IMR-90 (cell line): Measurements from ENCODE around the gene CD19. TPM values are rescaled to one million over a fixed set of nuclear protein-coding genes. Genes with fewer than 3 reads are reported as not detected.

Experiments used
- ATAC-seq: fragments of 200-7000 bp; cut with Tn5 transposase; 2 replicates; pipeline ENCODE4 v1.9.1; 2020; ENCODE audit warnings: low read depth, mild to moderate bottlenecking, moderate library complexity
- BruUV-seq: library from RNA; stranded (reverse); fragments of 400-500 nt; replicated peaks from 2 replicates; lab custom pipeline; 2021; lab: Mats Ljungman, UMichigan
- CTCF ChIA-PET: fragments of 300-600 bp; formaldehyde crosslinking; extraction: SDS; loops from one replicate; lab custom pipeline; 2021; ENCODE audit warnings: antibody characterized with exemption; lab: Yijun Ruan, JAX
- POLR2A ChIA-PET: fragments of 300-600 bp; sonication (Branson Sonifier 250); formaldehyde crosslinking; loops from one replicate; lab custom pipeline; 2022; ENCODE audit warnings: antibody characterized with exemption; ENCODE audit not compliant: unreplicated experiment; lab: Charles Lee
- DNase-seq: peaks from one replicate; pipeline ENCODE4 v3.0.0; 2013
- H2AFZ ChIP-seq: replicated peaks from 2 replicates; pipeline ENCODE3; 2013; ENCODE audit warnings: low read length, mild to moderate bottlenecking; ENCODE audit not compliant: poor library complexity
- H2AK5ac ChIP-seq: 2 replicates; pipeline ENCODE4 v1.6.1; 2013; ENCODE audit warnings: low read depth, low read length, inconsistent platforms
- H2AK9ac ChIP-seq: replicated peaks from 2 replicates; pipeline ENCODE3; 2013; ENCODE audit warnings: mild to moderate bottlenecking, low read depth, low read length, moderate library complexity; ENCODE audit not compliant: poor library complexity
- H2BK120ac ChIP-seq: 2 replicates; pipeline ENCODE4 v1.6.1; 2013; ENCODE audit warnings: low read depth, low read length, inconsistent platforms
- H2BK15ac ChIP-seq: 3 replicates; pipeline ENCODE4 v1.6.1; 2013; ENCODE audit warnings: low read depth, low read length, inconsistent platforms
- H2BK20ac ChIP-seq: 2 replicates; pipeline ENCODE4 v1.6.1; 2013; ENCODE audit warnings: low read depth, mild to moderate bottlenecking, inconsistent platforms, low read length, moderate library complexity
- H2BK5ac ChIP-seq: 2 replicates; pipeline ENCODE4 v1.6.1; 2013; ENCODE audit warnings: mild to moderate bottlenecking, low read depth, low read length, inconsistent platforms; ENCODE audit not compliant: poor library complexity, severe bottlenecking
- H3K14ac ChIP-seq: replicated peaks from 2 replicates; pipeline ENCODE4 v1.6.1; 2013; ENCODE audit warnings: low read depth, low read length, inconsistent platforms
- H3K18ac ChIP-seq: 2 replicates; pipeline ENCODE4 v1.6.1; 2013; ENCODE audit warnings: low read depth, low read length, control low read depth
- H3K23ac ChIP-seq: 2 replicates; pipeline ENCODE4 v1.6.1; 2013; ENCODE audit warnings: low read depth, low read length, inconsistent platforms
- H3K27ac ChIP-seq: 2 replicates; pipeline ENCODE4 v1.5.1; 2013; ENCODE audit warnings: mild to moderate bottlenecking, control low read depth, low read length; ENCODE audit not compliant: insufficient read depth
- H3K27me3 ChIP-seq: 2 replicates; pipeline ENCODE4 v1.6.1; 2013; ENCODE audit warnings: low read length; ENCODE audit not compliant: control insufficient read depth, insufficient read depth
- H3K36me3 ChIP-seq: 2 replicates; pipeline ENCODE4 v1.6.1; 2013; ENCODE audit warnings: low read length, mixed read lengths; ENCODE audit not compliant: control insufficient read depth, insufficient read depth
- H3K4ac ChIP-seq: 2 replicates; pipeline ENCODE4 v1.6.1; 2013; ENCODE audit warnings: low read depth, low read length, inconsistent platforms
- H3K4me1 ChIP-seq: 2 replicates; pipeline ENCODE4 v1.6.1; 2013; ENCODE audit warnings: low read length, mixed read lengths; ENCODE audit not compliant: control insufficient read depth, insufficient read depth
- H3K4me2 ChIP-seq: 2 replicates; pipeline ENCODE4 v1.6.1; 2013; ENCODE audit warnings: low read depth, mild to moderate bottlenecking, control low read depth, low read length, moderate library complexity
- H3K4me3 ChIP-seq: 2 replicates; pipeline ENCODE4 v1.5.1; 2013; ENCODE audit warnings: low read depth, mild to moderate bottlenecking, control low read depth, low read length, moderate library complexity; ENCODE audit not compliant: insufficient read depth
- H3K56ac ChIP-seq: 2 replicates; pipeline ENCODE4 v1.6.1; 2013; ENCODE audit warnings: low read length, inconsistent platforms; ENCODE audit not compliant: insufficient read depth; ENCODE audit errors: extremely low read depth
- H3K79me1 ChIP-seq, 2 experiments: 2 replicates each; pipeline ENCODE4 v1.6.1; 2013; ENCODE audit warnings: low read length in 2 of 2, inconsistent platforms in 1 of 2, low read depth in 1 of 2
- H3K9ac ChIP-seq: 2 replicates; pipeline ENCODE4 v1.6.1; 2013; ENCODE audit warnings: low read depth, low read length, control low read depth
- H3K9me1 ChIP-seq: 2 replicates; pipeline ENCODE4 v1.6.1; 2013; ENCODE audit warnings: low read length, inconsistent platforms; ENCODE audit not compliant: insufficient read depth
- H3K9me3 ChIP-seq: 2 replicates; pipeline ENCODE4 v1.6.1; 2013; ENCODE audit warnings: low read length; ENCODE audit not compliant: control insufficient read depth, insufficient read depth
- H4K20me1 ChIP-seq: 2 replicates; pipeline ENCODE4 v1.6.1; 2013; ENCODE audit warnings: low read length, inconsistent platforms; ENCODE audit not compliant: insufficient read depth
- H4K5ac ChIP-seq: 2 replicates; pipeline ENCODE4 v1.6.1; 2013; ENCODE audit warnings: mild to moderate bottlenecking, low read depth, low read length, control low read depth
- H4K8ac ChIP-seq, 2 experiments: 2 replicates each; pipeline ENCODE4 v1.6.1; 2013; ENCODE audit warnings: low read depth in 2 of 2, low read length in 2 of 2, control low read depth in 1 of 2, inconsistent platforms in 1 of 2
- H4K91ac ChIP-seq: 2 replicates; pipeline ENCODE4 v1.6.1; 2013; ENCODE audit warnings: low read depth, low read length, inconsistent platforms; ENCODE audit not compliant: insufficient read depth
- BHLHE40 ChIP-seq: fragments of 150-350 bp; IDR thresholded peaks from 2 replicates; pipeline ENCODE4 v1.6.1; 2016; ENCODE audit warnings: mild to moderate bottlenecking, low read depth, low read length
- CEBPB ChIP-seq: IDR thresholded peaks from 2 replicates; pipeline ENCODE4 v1.6.1; 2012; ENCODE audit warnings: low read depth, low read length, improper control_type of control experiment
- CHD1 ChIP-seq: IDR thresholded peaks from 2 replicates; pipeline ENCODE4 v1.6.1; 2012; ENCODE audit warnings: low read depth, low read length, improper control_type of control experiment
- CTCF ChIP-seq: conservative IDR thresholded peaks from 2 replicates; pipeline ENCODE4 v1.5.1; 2012; ENCODE audit warnings: mild to moderate bottlenecking, low read depth, low read length, improper control_type of control experiment
- ELK1 ChIP-seq: fragments of 150-350 bp; IDR thresholded peaks from 2 replicates; pipeline ENCODE4 v1.6.1; 2016; ENCODE audit warnings: low read depth, mild to moderate bottlenecking, low read length, moderate library complexity, borderline replicate concordance
- FOS ChIP-seq: fragments of 150-350 bp; IDR thresholded peaks from 2 replicates; pipeline ENCODE4 v1.6.1; 2016; ENCODE audit warnings: low read depth, low read length
- MAFK ChIP-seq: IDR thresholded peaks from 2 replicates; pipeline ENCODE4 v1.6.1; 2012; ENCODE audit warnings: low read depth, low read length, improper control_type of control experiment
- MAZ ChIP-seq: IDR thresholded peaks from 2 replicates; pipeline ENCODE4 v1.6.1; 2012; ENCODE audit warnings: low read depth, mild to moderate bottlenecking, low read length, improper control_type of control experiment, moderate library complexity, borderline replicate concordance
- MXI1 ChIP-seq: IDR thresholded peaks from 2 replicates; pipeline ENCODE4 v1.6.1; 2012; ENCODE audit warnings: low read depth, mild to moderate bottlenecking, low read length, moderate library complexity, borderline replicate concordance
- NFE2L2 ChIP-seq: fragments of 150-350 bp; IDR thresholded peaks from 2 replicates; pipeline ENCODE4 v1.6.1; 2016; ENCODE audit warnings: low read depth, mild to moderate bottlenecking, low read length
- POLR2A ChIP-seq: IDR thresholded peaks from 2 replicates; pipeline ENCODE4 v1.6.1; 2012; ENCODE audit warnings: mild to moderate bottlenecking, low read depth, low read length
- RAD21 ChIP-seq: IDR thresholded peaks from 2 replicates; pipeline ENCODE4 v1.6.1; 2012; ENCODE audit warnings: low read length, improper control_type of control experiment
- RCOR1 ChIP-seq: IDR thresholded peaks from 2 replicates; pipeline ENCODE4 v1.6.1; 2012; ENCODE audit warnings: mild to moderate bottlenecking, low read length, improper control_type of control experiment; ENCODE audit not compliant: insufficient replicate concordance
- RFX5 ChIP-seq: IDR thresholded peaks from 2 replicates; pipeline ENCODE4 v1.8.0; 2012; ENCODE audit warnings: low read depth, mild to moderate bottlenecking, low read length, moderate library complexity
- SMC3 ChIP-seq: fragments of 150-350 bp; IDR thresholded peaks from 2 replicates; pipeline ENCODE4 v1.6.1; 2016; ENCODE audit warnings: low read depth, mild to moderate bottlenecking, antibody characterized with exemption, low read length, moderate library complexity
- USF2 ChIP-seq: fragments of 150-350 bp; IDR thresholded peaks from 2 replicates; pipeline ENCODE4 v1.6.1; 2017; ENCODE audit warnings: mild to moderate bottlenecking, antibody characterized with exemption, low read length, low read depth
- WGBS, 2 experiments: methylation state at CpG; one replicate each; pipeline versions ENCODE4 v1.1.5 to v1.1.7; 2013; ENCODE audit warnings: missing lambda C conversion rate in 2 of 2; ENCODE audit not compliant: insufficient read length in 1 of 2; ENCODE audit errors: extremely low coverage in 2 of 2; 5-methylcytosine and 5-hydroxymethylcytosine counted together
- dilution Hi-C: fragments of 300-500 bp; cut with HindIII; formaldehyde crosslinking; loops from one replicate; pipeline ENCODE4 v1.14.3; 2018; ENCODE audit warnings: low sequenced_read_pairs; ENCODE audit not compliant: unreplicated experiment
- in situ Hi-C: fragments of 300-500 bp; cut with MboI; formaldehyde crosslinking; loops from 3 replicates; pipeline ENCODE4 v1.14.3; 2019; ENCODE audit warnings: low sequenced_read_pairs, inconsistent platforms, mixed read lengths
- intact Hi-C: fragments of 100-400 bp; cut with micrococcal nuclease; formaldehyde crosslinking; loops from 2 replicates; pipeline ENCODE4 v1.10.0; 2022
- polyA plus RNA-seq, 3 experiments: library from polyadenylated mRNA; depleted of rRNA; stranded (reverse); fragments of >200 nt; gene quantifications; 2 replicates each; pipeline ENCODE4 v1.2.3, GENCODE V29; 2012; ENCODE audit warnings: low replicate concordance in 1 of 3
- total RNA-seq: library from RNA; depleted of rRNA; stranded (reverse); fragments of >200 nt; gene quantifications from 2 replicates; pipeline ENCODE4 v1.2.3, GENCODE V29; 2012

CD19 gene
- total and polyA plus RNA-seq, 2 of the 4 experiments (the other 2 are of a cell fraction): not detected

- Histone ChIP-seq H3K27ac (no peak overlapping the region), H2BK120ac (no peak overlapping the region), H2BK20ac (no peak overlapping the region), H3K4me3 (no peak overlapping the region), H3K4me1 (no peaks in the 10 kb centered on the region), H4K5ac (no peak overlapping the region), H3K23ac (no peak overlapping the region), H3K14ac (no peak overlapping the region), H3K9me1 (no peaks in the 10 kb centered on the region), H3K18ac (no peak overlapping the region), H2AFZ (no peak overlapping the region), H4K91ac (no peak overlapping the region), H3K4ac (no peak overlapping the region), H4K20me1 (no peaks in the 10 kb centered on the region), H3K4me2 (no peak overlapping the region), H3K9ac (no peak overlapping the region), H3K36me3 (peaks cover 10% of the 10 kb centered on the region; the same call in 1 of the 2 replicates), H2AK9ac (no peak overlapping the region), H2AK5ac (no peak overlapping the region), H2BK15ac (no peak overlapping the region), H3K27me3 (no peaks in the 10 kb centered on the region), H3K9me3 (no peaks in the 10 kb centered on the region), H3K56ac (no peak overlapping the region), H3K79me1 (no peaks in the 10 kb centered on the region), H2BK5ac (no peak overlapping the region), H4K8ac (no peak overlapping the region)
- no peak for TF ChIP-seq BHLHE40
- TF ChIP-seq RAD21: no peak
- TF ChIP-seq RFX5: no peak
- TF ChIP-seq MXI1: no peak
- TF ChIP-seq RCOR1: no peak
- TF ChIP-seq CHD1: no peak
- TF ChIP-seq FOS: no peak
- TF ChIP-seq ELK1: no peak
- TF ChIP-seq CEBPB: no peak
- TF ChIP-seq CTCF: no peak
- no peak for TF ChIP-seq SMC3
- TF ChIP-seq POLR2A: no peak
- TF ChIP-seq USF2: no peak
- TF ChIP-seq MAFK: no peak
- TF ChIP-seq NFE2L2: no peak
- TF ChIP-seq MAZ: no peak
- no TSS peak for BruUV-seq
- dilution Hi-C loops (no loop called here), intact Hi-C loops (no loop called here), in situ Hi-C loops (no loop called here)
- ATAC-seq: no peak; the same call in 1 of the 2 replicates
- no peak for DNase-seq
- ChIA-PET CTCF (no interaction called here), POLR2A (no interaction called here)
- 83% methylated on average over 3 of the region's 11 CpGs; no CpG with 5 or more reads in 1 of the 2 experiments for WGBS, 2 experiments
Observed at GRCh38 chr16:28902909-28903308, 28.9 kb upstream of the CD19 start.
